ENCODE data around the gene KRTAP10-4. TPM values are rescaled to one million over a fixed set of nuclear protein-coding genes. Genes with fewer than 3 reads are reported as not detected.

Gene KRTAP10-4
- total and polyA plus RNA-seq, 10 of the 15 experiments (the other 5 are each of a cell fraction or from before 2014, with no cell fraction given) = not detected

DNA sequence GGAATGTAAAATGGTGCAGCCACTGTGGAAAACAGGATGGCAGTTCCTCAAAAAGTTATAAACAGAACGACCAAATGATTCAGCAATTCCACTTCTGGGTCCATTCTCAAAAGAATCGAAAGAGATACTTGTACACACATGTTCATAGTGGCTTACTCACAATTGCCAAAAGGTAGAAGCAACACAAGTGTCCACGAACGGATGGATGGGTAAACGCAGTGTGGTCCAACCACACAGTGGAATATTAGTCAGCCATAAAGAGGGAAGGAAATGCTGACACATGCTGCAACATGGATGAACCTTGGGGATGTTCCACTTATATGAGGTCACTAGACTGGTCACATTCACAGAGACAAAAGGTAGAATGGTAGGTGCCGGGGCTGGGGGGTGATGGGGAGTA is 38.8 kb upstream of the KRTAP10-4 start:
- ChIA-PET SMC1A (ENCODE audit: uncharacterized antibody, unreplicated experiment) (no interaction called here), CTCF (no interaction called here), RAD21 (ENCODE audit: unreplicated experiment) (no interaction called here), POLR2A (no interaction called here)
- WGBS (ENCODE audit: insufficient coverage, insufficient replicate concordance, low lambda C conversion rate, missing lambda C conversion rate) = 74% methylated on average over 6 of the region's 6 CpGs
- intact Hi-C loops (cut with micrococcal nuclease; ENCODE audit: unreplicated experiment) = no loop called here
- H4K20me1 ChIP-seq (ENCODE audit: control insufficient read depth, insufficient read depth) = no peaks in the 10 kb centered on the region
- H3K4me1 ChIP-seq (ENCODE audit: control insufficient read depth, insufficient read depth, low read length) = no peaks in the 10 kb centered on the region
- BruUV-seq (replicated peaks) = no TSS peak
- ATAC-seq (no peak), DNase-seq (ENCODE audit: low read depth, low spot score) (no peak), FAIRE-seq (no peak)
- no peak overlapping the region for H3K4me3 ChIP-seq
- H3K36me3 ChIP-seq (ENCODE audit: control insufficient read depth in 2 of 2, insufficient read depth in 2 of 2, low read length in 1 of 2) = no peaks in the 10 kb centered on the region
- H3K9me3 ChIP-seq (replicated peaks; ENCODE audit: control insufficient read depth, insufficient read depth, low read length) = no peaks in the 10 kb centered on the region; the same call in 2 of the 3 replicates
- H2AFZ ChIP-seq (ENCODE audit: control insufficient read depth, low read depth, low read length) = no peak overlapping the region
- TF ChIP-seq SUZ12 (IDR thresholded peaks at IDR 0.05; ENCODE audit: unreplicated experiment) (no peak), RFX5 (IDR thresholded peaks at IDR 0.05; ENCODE audit: low read depth, low read length) (no peak), NFXL1 (IDR thresholded peaks at IDR 0.05; ENCODE audit: borderline replicate concordance) (no peak), MTA3 (IDR thresholded peaks at IDR 0.05; ENCODE audit: borderline replicate concordance, low read length) (no peak), RAD51 (IDR thresholded peaks at IDR 0.05) (no peak), HDAC2 (IDR thresholded peaks at IDR 0.05) (no peak), MTA2 (IDR thresholded peaks at IDR 0.05; ENCODE audit: low read depth) (no peak), HCFC1 (IDR thresholded peaks at IDR 0.05; ENCODE audit: low read length) (no peak), ZNF207 (IDR thresholded peaks at IDR 0.05; ENCODE audit: borderline replicate concordance) (no peak), PAX8 (IDR thresholded peaks at IDR 0.05) (no peak), E2F4 (IDR thresholded peaks at IDR 0.05; ENCODE audit: low read depth, low read length) (no peak), SMAD5 (IDR thresholded peaks at IDR 0.05; ENCODE audit: low read depth) (no peak), POLR2A (IDR thresholded peaks at IDR 0.05; ENCODE audit: low read depth, low read length) (no peak), DPF2 (IDR thresholded peaks at IDR 0.05) (no peak), BACH1 (IDR thresholded peaks at IDR 0.05; ENCODE audit: borderline replicate concordance) (no peak), YBX1 (IDR thresholded peaks at IDR 0.05) (no peak), STAT3 (IDR thresholded peaks at IDR 0.05; ENCODE audit: low read depth, low read length) (no peak)
- TF ChIP-seq, protein P1, sequence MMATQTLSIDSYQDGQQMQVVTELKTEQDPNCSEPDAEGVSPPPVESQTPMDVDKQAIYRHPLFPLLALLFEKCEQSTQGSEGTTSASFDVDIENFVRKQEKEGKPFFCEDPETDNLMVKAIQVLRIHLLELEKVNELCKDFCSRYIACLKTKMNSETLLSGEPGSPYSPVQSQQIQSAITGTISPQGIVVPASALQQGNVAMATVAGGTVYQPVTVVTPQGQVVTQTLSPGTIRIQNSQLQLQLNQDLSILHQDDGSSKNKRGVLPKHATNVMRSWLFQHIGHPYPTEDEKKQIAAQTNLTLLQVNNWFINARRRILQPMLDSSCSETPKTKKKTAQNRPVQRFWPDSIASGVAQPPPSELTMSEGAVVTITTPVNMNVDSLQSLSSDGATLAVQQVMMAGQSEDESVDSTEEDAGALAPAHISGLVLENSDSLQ (IDR thresholded peaks at IDR 0.05) = no peak
- no peak overlapping the region for H3K9ac ChIP-seq (ENCODE audit: control insufficient read depth, insufficient read depth, low read length)
- in situ Hi-C loops (cut with MboI) = no loop called here
- no peaks in the 10 kb centered on the region for H3K27me3 ChIP-seq (replicated peaks in 1 of 2; ENCODE audit: control insufficient read depth in 2 of 2, insufficient read depth in 2 of 2, low read length in 1 of 2)
- H3K27ac ChIP-seq (ENCODE audit: control insufficient read depth, insufficient read depth) = no peak overlapping the region
- H3K79me2 ChIP-seq (ENCODE audit: control insufficient read depth, insufficient read depth, low read length) = no peaks in the 10 kb centered on the region
- H3K4me2 ChIP-seq (ENCODE audit: control insufficient read depth, insufficient read depth) = no peak overlapping the region

All from GM12878 (cell line).